Esophagus mucosa (tissue), 1 donor: Measurements from ENCODE around the gene DCX. TPM values are rescaled to one million over a fixed set of nuclear protein-coding genes. Genes with fewer than 3 reads are reported as not detected.

ENCODE experiments used
- ATAC-seq: fragments of 200-7000 bp; cut with Tn5 transposase; one replicate; pipeline ENCODE4 v1.9.1; 2020
- total RNA-seq: library from RNA; stranded (reverse); gene quantifications from one replicate; pipeline ENCODE4 v1.2.4, GENCODE V29; 2023
- donor health status: DM: yes; HTN: yes; CAD: no.

DCX gene
- total RNA-seq, 1 donor from 2014 or later, result 0.04 TPM

DNA sequence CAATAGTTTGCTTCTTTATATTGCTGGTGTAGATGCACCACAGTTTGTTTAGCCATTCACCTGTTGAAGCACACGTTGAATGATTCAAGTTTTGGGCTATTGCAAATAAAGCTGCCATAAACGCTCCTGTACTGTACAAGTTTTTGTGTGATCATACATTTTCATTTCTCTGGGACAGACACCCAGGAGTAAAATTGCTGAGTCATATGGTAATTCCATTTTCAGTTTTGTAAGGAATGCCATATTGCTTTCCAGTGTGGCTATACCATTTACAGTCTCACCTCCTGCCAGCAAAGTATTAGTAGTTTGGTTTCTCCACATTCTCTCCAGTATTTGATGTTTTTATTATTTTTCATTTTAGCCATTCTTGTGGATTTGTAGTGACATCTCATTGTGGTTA, 109.7 kb downstream of the DCX start:
- no peak for ATAC-seq

DNA sequence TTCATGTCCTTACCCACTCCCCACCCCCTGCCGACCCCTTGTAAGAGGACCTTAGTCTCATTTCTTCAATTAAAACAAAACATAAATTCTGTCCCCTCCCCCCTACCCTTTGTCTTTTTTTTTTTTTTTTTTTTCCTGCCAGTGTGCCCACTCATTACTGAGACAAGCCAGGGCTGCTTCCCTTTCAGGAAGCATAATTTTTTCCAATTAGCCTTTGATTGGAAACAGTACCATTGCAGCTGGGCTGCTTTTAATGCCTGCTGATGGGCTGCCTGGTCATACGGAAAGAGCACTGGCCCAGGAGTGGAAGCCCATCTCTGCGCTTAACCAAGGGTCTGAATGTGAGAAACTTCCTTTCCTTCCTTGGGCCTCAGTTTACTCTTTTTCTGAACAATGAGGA, 123.2 kb downstream of the DCX start:
- no peak for ATAC-seq

DNA sequence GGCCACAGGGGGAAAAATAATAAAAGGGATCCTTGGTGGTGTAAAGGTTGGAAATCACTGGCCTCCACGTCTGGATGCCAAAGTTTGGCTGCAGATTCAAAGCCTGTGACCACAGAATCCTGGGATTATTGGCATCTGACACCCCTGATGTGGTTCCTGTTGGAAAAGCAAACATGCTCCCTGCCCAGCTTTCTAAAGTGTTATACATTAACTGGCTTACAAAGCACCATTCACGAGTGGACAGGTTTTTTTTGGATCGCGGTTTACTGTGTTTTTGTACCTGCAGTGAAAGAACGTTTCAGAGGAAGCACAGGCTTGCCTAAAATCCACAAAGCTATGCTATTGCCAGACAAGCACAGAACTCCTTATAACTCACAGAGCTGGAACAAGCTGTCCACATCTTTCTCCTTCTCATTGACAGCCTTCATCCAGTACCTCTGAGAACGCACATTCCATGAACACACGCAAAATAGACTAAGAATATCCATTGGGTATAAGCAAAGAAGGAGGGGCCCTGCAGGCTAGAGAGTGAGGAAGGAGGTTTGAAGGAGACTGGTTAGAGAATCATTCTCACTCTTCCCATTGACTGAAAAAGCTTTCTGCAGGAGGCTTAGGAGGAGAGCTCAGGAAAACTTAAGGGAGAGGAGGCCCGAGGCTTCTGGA, 127.2 kb downstream of the DCX start:
- no peak for ATAC-seq

DNA sequence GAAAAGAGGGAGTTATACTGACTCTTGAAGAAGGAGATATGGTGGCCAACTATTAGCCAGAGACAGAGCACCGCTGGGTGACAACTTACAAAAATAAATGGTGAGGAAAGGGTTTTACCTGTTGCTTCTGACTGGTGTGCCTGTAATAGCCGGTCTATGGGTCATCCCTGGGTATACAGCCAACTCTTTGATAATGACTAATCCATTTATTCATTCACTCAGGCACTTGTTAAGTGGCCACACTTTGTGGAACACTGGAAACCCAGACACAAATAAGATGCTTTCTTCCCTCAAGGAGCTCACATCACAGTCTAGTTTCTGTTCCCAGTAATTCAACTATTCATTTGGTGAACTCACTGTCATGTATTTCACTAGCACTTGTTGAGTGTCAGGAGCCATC, 128.5 kb downstream of the DCX start:
- ATAC-seq, result no peak

DNA sequence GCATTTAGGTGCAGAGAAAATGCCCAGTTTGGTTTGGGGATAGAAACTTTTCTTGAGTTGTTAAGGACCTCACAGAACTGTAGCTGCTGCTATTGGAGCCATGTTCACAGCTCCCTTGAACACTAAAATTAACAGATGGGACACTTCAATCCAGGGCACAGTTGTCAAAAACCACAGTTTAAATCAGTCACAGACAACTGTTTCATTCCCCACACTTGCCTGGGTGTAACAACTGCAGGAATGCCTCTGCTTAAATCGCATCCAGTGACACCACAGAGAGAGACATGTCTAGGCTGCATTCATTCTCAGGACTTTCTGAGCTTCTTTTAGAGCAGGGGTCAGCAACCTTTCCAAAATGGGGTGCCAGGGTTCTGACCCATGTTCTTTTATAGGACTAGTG, 129.0 kb downstream of the DCX start:
- ATAC-seq, result no peak

DNA sequence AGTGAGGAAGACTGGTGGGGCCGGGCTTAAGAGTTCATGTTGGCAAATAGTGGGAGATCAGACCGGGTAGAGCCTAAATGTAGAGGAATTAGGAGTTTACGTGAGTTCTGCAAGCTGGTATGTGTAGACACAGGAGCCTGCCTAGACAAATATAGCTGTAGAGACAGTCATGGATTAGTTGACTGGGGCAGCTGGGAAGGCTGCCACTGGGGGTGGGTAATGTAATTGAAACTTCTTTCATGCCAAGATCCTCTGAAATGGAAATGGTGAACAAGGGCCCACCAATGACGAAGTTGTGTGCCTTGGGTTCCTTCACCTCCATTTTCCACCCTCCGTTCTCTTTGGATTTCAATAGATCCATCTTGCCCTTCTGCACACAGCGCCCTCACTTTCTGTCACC, 129.9 kb downstream of the DCX start:
- no peak for ATAC-seq

DNA sequence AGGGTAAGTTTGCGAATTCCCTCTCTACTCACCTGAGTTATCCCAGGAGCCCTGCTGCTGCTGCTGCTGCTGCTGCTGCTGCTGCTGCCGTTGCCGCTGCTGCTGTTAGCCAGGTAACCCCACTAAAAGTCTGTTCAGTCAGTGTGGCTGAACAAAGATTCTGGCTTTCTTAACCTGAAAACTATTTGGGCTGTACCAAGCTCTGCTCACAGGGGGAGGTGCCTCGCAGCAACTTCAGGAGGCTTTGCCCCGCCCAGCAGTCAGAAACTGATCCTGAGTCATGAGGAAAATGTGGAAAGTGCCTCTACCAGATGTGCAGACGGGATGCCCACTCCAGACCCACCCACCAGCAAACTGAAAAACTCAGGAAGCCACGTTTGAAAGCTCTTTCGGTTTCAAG, 141.7 kb downstream of the DCX start, which contains the start of gene CAPN6:
TSS of gene CAPN6 (minus strand) at position 145 of the 400 bp plus-strand sequence. CDS start 6,547 bp downstream, outside the sequence.
- ATAC-seq, result peak; percentile 86

DNA sequence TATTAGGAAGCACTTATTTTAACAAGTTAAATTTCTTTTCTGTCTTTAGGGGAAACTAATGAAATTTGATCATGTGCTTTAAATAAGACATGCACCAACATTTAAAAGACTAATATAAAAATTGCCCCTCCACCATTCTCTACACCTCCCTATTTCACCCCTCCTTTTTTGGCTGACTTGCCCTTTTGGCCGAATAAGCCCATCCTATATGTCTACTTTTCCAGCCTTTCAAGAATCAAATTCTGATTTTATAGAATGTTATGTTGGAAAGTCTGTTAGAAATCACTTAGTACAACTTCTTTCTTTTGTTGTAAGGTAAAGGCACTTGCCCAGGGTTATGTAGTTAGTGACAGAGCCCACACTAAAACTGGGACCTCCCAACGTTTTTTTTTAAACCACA, 143.5 kb downstream of the DCX start:
- no peak for ATAC-seq

DNA sequence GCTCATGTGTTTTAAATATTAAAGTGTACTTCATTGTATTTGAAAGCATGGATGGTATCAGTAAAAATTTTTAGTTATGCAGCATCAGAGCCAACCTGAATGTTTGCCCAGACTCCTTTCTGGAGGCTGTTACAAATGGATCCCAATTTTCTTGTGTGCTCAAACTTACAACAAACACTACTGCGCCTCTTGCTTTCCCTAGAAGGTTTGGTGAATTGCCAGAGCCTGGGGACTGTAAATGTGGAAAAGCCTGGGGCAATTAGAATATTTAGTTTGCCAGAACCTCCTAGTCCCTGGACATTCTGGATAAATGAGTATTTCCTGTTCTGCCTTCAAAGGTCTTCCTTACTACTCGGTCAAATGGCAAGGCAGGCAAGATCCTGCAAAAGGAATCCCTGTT, 146.5 kb downstream of the DCX start:
- no peak for ATAC-seq

DNA sequence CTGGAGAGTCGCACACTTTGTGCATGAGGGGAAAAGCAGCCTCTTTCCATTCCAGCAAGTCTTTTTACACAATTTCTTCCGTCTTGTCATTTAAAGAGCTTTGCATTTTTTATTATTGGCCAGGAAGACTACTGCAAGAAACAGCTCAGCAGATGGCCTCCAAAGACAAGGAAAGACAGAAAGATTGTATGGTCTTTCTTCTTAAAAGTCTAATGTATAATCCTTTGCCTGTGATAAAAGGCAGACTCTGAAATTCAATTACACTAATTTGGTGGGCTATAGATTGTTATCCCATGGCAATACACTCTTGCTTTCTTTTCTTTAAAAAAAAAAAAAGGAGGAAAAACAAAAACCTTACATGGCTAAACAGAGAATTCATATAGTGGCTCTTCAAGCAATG, 147.6 kb downstream of the DCX start:
- no peak for ATAC-seq

DNA sequence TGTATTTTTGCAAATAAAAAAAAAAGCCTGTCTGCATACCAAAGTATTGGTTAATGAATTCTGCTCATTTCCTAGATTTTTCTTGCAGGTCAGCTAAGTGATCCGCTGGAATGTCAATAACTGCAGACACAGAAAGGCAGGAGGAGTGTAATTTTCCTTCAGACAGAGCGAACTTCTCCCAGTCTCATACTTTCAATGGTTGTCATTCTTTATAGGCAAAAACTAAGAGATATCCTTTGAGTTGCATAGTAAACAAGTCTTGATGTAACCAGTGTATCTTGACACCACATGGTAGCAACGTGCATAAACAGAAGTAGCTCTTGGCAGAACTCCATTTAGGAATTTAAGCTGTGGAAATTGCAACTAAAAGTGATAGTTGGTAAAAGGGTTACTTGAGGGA, 149.9 kb downstream of the DCX start:
- no peak for ATAC-seq

DNA sequence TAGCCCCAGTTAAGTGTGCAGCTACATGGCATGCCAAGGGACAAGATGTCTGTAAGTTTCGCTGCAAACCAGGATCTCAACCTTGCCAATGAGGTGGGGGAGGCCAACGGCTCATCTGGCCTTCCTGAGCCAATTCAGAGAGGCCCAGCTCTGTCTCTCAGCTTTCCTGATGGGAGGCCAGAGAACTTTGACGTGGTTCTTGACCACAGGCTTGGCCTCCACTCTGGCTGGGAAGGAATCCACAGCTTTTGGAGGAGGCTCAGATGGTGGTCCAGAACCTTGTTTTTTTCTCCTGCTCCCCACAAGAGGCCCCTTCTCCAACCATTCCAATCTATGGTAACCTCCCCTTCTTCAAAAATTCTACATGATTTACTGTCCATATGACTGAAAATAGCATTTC, 151.5 kb downstream of the DCX start:
- no peak for ATAC-seq

DNA sequence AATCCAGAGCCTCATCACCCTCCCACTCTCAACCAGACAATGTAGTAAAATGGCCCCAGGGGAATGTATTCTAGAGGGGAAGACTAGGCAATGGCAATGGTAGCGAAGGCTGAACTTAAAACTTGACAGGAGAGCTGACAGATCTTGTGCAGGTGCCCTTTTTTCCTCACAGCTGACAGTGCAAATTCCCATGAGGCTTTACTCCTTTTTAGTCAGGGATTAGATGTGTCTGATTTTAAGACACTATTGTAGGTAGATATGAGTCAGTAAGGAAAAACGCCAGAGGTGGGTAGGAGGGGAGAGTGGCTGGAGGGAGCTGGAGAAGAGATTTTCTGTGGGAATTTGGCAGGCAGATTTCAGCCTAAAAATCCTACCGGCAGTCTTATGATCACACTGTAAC, 152.4 kb downstream of the DCX start:
- ATAC-seq, result peak; percentile 62

DNA sequence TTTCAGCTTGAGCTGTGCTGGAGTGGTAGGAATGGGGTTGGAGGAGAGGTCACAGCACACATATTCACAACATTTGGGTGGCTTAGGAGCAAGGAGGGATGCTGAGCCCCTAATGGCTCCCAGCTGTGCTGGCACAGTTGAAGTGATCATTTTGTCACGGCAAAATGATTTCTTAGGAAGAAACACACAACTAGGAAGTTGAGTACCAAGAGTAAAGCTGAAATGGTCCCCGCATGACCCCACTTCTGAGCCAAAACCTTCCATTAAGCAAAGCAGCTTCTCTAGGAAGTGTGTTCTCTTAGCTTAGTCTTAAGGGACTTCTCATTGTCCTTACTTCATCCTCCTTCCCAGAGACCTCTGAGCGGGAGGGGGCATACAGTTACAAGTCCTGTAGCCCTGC, 154.3 kb downstream of the DCX start:
- ATAC-seq, result no peak

DNA sequence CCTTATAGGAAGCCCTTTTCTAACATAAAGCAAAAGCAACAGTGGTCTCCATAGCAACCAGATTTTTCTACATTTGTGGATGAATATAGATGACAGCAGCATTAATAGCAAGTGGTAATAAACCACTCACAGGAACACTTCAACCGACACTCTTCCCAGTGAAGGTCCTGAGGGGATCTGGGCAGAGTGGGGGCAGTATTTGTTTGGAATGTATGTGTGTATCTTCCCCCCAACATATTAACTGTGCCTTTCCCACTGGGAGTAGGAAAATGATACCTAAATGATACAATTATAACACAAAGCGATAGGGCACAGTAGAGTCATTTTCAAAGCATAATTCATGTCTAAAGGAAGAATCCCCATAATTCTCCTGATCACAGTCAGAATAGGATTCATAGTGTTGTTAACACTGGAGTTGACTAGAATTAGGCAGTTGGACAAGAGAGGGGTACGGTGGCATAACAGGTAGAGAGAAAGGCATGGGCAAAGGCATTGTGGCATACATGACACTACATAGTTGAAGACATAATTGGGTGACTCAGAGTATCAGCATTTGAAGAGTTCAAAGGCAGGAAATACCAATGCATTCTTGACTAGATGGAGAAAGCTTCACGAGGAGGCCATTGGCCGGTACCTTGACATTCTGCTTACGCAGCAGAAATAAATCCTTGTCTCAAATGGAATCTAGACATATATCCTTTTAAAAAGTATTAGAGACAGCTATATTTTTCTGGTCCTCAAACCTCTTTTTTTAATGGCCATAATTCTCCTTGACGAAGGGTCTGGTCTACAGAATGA, 156.9 kb downstream of the DCX start:
- ATAC-seq, result no peak

DNA sequence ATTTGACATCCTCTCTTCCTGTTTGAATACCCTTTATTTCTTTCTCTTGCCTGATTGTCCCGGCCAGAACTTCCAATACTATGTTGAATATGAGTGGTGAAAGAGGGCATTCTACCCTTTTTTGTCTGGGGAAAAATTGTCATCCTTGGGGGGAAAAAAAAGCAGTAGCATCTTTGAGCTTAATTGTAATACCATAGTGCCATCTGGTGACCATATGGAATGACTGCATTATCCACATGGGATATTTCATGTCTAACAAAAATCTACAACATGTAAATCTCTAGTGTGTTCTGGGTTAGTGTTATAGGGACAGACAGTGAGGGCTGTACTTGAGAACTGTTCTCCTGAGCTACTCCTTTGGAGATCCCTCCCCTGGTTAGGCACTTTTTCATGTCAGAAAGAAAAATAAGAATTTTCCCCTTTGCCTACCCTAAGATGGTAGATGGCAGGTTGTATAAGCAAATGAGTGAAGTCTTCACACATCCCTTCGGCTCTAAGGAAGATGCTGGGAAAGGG, 167.7 kb downstream of the DCX start:
- ATAC-seq, result peak; percentile 42

Other genes starting within 250 kb of the DCX start
- 21.4 TPM for gene CAPN6, start 141.7 kb downstream of the DCX start, total RNA-seq
- gene SERTM2, start 99.5 kb upstream of the DCX start, total RNA-seq, result not detected